ENCODE measurements around the gene GRHL1. TPM values are rescaled to one million over a fixed set of nuclear protein-coding genes. Genes with fewer than 3 reads are reported as not detected.

GRHL1 gene
- total RNA-seq, 1 experiment from 2014 or later: 2.5 TPM

DNA sequence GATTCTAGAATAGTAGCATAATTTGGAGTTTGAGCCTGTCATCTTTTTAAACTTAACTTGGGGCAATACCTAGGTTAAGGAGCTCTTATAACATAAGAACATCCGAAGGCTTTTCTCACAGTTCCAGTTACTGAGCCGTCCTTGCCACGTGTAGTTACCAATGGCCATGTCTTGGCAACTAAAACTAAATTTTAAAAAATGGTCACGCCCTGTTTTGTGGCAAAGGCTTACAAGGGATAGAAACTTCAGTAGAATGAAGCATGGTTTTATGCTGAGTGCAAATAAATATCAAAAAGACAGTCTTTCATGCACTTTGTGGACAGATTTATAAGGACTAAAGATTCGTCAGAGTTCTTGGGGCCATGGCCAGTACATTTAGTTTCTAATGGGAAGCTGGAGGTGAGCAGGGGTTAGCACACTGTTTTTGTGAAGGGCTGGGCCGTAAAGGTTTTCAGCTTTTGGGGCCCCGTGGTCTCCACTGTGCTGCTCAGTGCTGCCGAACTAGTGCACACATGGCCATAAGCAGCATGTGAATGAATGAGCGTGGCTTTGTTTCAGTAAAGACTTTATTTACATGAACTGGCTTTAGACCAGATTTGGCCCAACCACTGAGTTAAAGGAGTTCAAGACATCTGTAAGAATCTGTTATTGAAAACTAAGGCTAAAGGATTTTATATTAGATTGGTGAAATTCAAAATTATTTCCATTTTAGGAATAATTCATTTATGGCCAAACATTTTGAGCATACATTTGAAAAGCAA is 41.1 kb downstream of the GRHL1 start:
- Histone ChIP-seq H2BK12ac (ENCODE audit: insufficient read length, low read depth, low read length) (no peak overlapping the region), H2AFZ (ENCODE audit: low read length) (no peak overlapping the region), H4K8ac (replicated peaks; ENCODE audit: insufficient read length, low read depth, low read length) (no peak overlapping the region), H3K27me3 (ENCODE audit: insufficient read depth, low read length) (no peaks in the 10 kb centered on the region), H3K23ac (ENCODE audit: insufficient read length, low read depth, low read length) (no peak overlapping the region), H2AK5ac (ENCODE audit: insufficient read length, low read length) (no peak overlapping the region), H4K20me1 (ENCODE audit: control insufficient read depth, insufficient read depth, insufficient read length) (no peaks in the 10 kb centered on the region), H2BK120ac (ENCODE audit: low read depth, low read length, poor library complexity, severe bottlenecking) (no peak overlapping the region), H3K4ac (ENCODE audit: low read depth, low read length) (no peak overlapping the region), H2BK5ac (ENCODE audit: insufficient read length, low read length) (no peak overlapping the region), H3K23me2 (ENCODE audit: insufficient read length, low read depth, low read length, poor library complexity, severe bottlenecking) (no peaks in the 10 kb centered on the region), H3K9ac (ENCODE audit: extremely low read depth, insufficient read length, low read length) (no peak overlapping the region), H4K91ac (ENCODE audit: insufficient read length, low read depth, low read length) (no peak overlapping the region), H3K4me2 (ENCODE audit: insufficient read depth, insufficient read length, low read length) (no peak overlapping the region), H4K5ac (ENCODE audit: insufficient read length, low read depth, low read length) (no peak overlapping the region), H2BK15ac (ENCODE audit: low read depth, low read length) (no peak overlapping the region), H3K9me3 (ENCODE audit: control insufficient read depth, low read depth, low read length) (no peaks in the 10 kb centered on the region), H3K14ac (ENCODE audit: insufficient read depth, low read length) (no peak overlapping the region), H3K79me1 (ENCODE audit: insufficient read depth, low read depth, low read length, poor library complexity, severe bottlenecking) (no peaks in the 10 kb centered on the region), H3K4me1 (ENCODE audit: insufficient read depth, low read length) (no peaks in the 10 kb centered on the region), H3K18ac (ENCODE audit: insufficient read length, low read depth, low read length) (no peak overlapping the region), H3K79me2 (ENCODE audit: insufficient read depth, low read length) (no peaks in the 10 kb centered on the region), H2BK20ac (ENCODE audit: low read depth, low read length, poor library complexity, severe bottlenecking) (no peak overlapping the region), H3K27ac (ENCODE audit: insufficient read length, low read depth, low read length) (no peak overlapping the region), H3T11ph (ENCODE audit: low read length) (no peak overlapping the region), H3K56ac (ENCODE audit: insufficient read length, low read depth, low read length) (no peak overlapping the region)
- peaks cover 6% of the 10 kb centered on the region in 2 experiments; a peak in 3 of 4 replicates for H3K4me1 Mint-ChIP-seq
- WGBS (ENCODE audit: extremely low coverage, insufficient read length, low lambda C conversion rate): no CpG with 5 or more reads among the region's 9 CpGs
- TF ChIP-seq, protein P1, sequence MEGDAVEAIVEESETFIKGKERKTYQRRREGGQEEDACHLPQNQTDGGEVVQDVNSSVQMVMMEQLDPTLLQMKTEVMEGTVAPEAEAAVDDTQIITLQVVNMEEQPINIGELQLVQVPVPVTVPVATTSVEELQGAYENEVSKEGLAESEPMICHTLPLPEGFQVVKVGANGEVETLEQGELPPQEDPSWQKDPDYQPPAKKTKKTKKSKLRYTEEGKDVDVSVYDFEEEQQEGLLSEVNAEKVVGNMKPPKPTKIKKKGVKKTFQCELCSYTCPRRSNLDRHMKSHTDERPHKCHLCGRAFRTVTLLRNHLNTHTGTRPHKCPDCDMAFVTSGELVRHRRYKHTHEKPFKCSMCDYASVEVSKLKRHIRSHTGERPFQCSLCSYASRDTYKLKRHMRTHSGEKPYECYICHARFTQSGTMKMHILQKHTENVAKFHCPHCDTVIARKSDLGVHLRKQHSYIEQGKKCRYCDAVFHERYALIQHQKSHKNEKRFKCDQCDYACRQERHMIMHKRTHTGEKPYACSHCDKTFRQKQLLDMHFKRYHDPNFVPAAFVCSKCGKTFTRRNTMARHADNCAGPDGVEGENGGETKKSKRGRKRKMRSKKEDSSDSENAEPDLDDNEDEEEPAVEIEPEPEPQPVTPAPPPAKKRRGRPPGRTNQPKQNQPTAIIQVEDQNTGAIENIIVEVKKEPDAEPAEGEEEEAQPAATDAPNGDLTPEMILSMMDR (conservative IDR thresholded peaks at IDR 0.05): no peak
- no peaks in the 10 kb centered on the region for H3K9me3 Mint-ChIP-seq
- no peak overlapping the region for H3K4me3 Mint-ChIP-seq
- H3K36me3 Mint-ChIP-seq (ENCODE audit: insufficient read depth in 1 of 3, low read depth in 3 of 3): peaks cover 0 to 5% (median 0%) of the 10 kb centered on the region in 3 experiments; a peak in 1 of 7 replicates
- peaks cover 3% of the 10 kb centered on the region; the same call in 1 of the 2 replicates for H3K27me3 Mint-ChIP-seq (ENCODE audit: low read depth)
- no peak for DNase-seq
- peak overlapping the region in 1 of 3 experiments; percentile 29; a peak in 1 of 7 replicates for H3K27ac Mint-ChIP-seq
